C4-2B (cell line): ENCODE data around the gene TIFAB.
A peak's percentile ranks its signal among the peaks of the same experiment; 100 is the strongest.

Experiments
- H3K27ac ChIP-seq: fragments of 450-650 bp; 2 replicates; pipeline ENCODE4 v1.5.1; 2017
- CTCF ChIP-seq: fragments of 450-650 bp; conservative IDR thresholded peaks from 2 replicates; pipeline ENCODE4 v1.5.1; 2017; ENCODE audit warnings: mild to moderate bottlenecking
- ZFX ChIP-seq: fragments of 450-650 bp; IDR thresholded peaks from 2 replicates; pipeline ENCODE4 v1.6.1; 2017

The TIFAB gene

GRCh38 chr5:135426102-135427082 is 25.8 kb downstream of the TIFAB start:
- no peak overlapping the region for H3K27ac ChIP-seq
- TF ChIP-seq CTCF (peak; percentile 88), ZFX (no peak)

- no peak for TF ChIP-seq CTCF
- no peak for TF ChIP-seq ZFX
- H3K27ac ChIP-seq, result no peak overlapping the region
These were observed 26.5 kb downstream of the TIFAB start for GRCh38 chr5:135425641-135426040.

- H3K27ac ChIP-seq, result no peak overlapping the region
- TF ChIP-seq CTCF (no peak), ZFX (no peak)
These were observed 28.3 kb downstream of the TIFAB start for GRCh38 chr5:135423846-135424168.

- H3K27ac ChIP-seq, result no peak overlapping the region
- no peak for TF ChIP-seq ZFX
- no peak for TF ChIP-seq CTCF
These were observed 28.9 kb downstream of the TIFAB start for GRCh38 chr5:135423146-135423845.

GRCh38 chr5:135422419-135422818 is 29.7 kb downstream of the TIFAB start:
- no peak for TF ChIP-seq CTCF
- TF ChIP-seq ZFX, result no peak
- no peak overlapping the region for H3K27ac ChIP-seq

GRCh38 chr5:135417083-135417482 is 35.1 kb downstream of the TIFAB start:
- TF ChIP-seq ZFX, result no peak
- no peak for TF ChIP-seq CTCF
- H3K27ac ChIP-seq, result no peak overlapping the region

- H3K27ac ChIP-seq, result no peak overlapping the region
- TF ChIP-seq ZFX, result no peak
- no peak for TF ChIP-seq CTCF
These were observed 47.1 kb downstream of the TIFAB start for GRCh38 chr5:135405082-135405481.
